Kidney epithelial cell (primary cell): Measurements from ENCODE around the gene EIF3B. TPM values are rescaled to one million over a fixed set of nuclear protein-coding genes. Genes with fewer than 3 reads are reported as not detected.
"Not testable (repeated sequence)": the region's sequence is repeated elsewhere in the genome, so short reads cannot be mapped to it uniquely, and the experiment has no call there.

Experiments
- DNase-seq: peaks from one replicate; pipeline ENCODE4 v3.0.0-alpha.2; 2010; ENCODE audit warnings: low read depth
- H3K27me3 ChIP-seq: 2 replicates; pipeline ENCODE4 v1.6.0; 2011; ENCODE audit warnings: low read length; ENCODE audit not compliant: control insufficient read depth, insufficient read depth
- H3K36me3 ChIP-seq: 2 replicates; pipeline ENCODE4 v1.5.1; 2011; ENCODE audit warnings: low read length; ENCODE audit not compliant: control insufficient read depth, insufficient read depth
- H3K4me3 ChIP-seq: 2 replicates; pipeline ENCODE4 v1.5.1; 2011; ENCODE audit warnings: low read depth, mild to moderate bottlenecking, control low read depth, low read length
- total RNA-seq: library from RNA; depleted of rRNA; stranded (reverse); fragments of >200 nt; gene quantifications from 2 replicates; pipeline ENCODE4 v1.2.3, GENCODE V29; 2015
- TF ChIP-seq, protein P1 (sequence below): IDR thresholded peaks from 2 replicates; pipeline ENCODE4 v1.5.1; 2011; ENCODE audit warnings: mild to moderate bottlenecking, moderate library complexity, low read length, control low read depth, inconsistent platforms; ENCODE audit not compliant: insufficient read depth, poor library complexity, severe bottlenecking

EIF3B gene
- total RNA-seq, 1 donor from 2014 or later = 153 TPM

DNA sequence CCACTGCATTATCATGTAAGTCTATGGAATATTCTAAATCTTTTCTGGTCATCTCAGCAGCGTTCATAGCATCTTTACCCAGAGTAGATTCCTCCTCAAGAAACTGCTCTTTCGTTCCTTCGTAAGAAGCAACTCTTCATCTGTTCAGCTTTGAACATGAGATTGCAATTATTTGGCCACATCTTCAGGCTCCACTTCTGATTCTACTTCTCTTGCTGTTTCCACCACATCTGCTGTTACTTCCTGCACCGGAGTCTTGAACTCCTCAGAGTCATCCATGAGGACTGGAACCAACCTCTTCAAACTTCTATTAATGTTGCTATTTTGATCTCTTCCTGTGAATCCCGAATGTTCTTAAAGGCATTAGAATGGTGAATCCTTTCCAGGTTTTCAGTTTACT is 61.4 kb downstream of the EIF3B start:
- Histone ChIP-seq H3K4me3 (no peak overlapping the region), H3K36me3 (no peaks in the 10 kb centered on the region), H3K27me3 (no peaks in the 10 kb centered on the region)
- TF ChIP-seq, protein P1, sequence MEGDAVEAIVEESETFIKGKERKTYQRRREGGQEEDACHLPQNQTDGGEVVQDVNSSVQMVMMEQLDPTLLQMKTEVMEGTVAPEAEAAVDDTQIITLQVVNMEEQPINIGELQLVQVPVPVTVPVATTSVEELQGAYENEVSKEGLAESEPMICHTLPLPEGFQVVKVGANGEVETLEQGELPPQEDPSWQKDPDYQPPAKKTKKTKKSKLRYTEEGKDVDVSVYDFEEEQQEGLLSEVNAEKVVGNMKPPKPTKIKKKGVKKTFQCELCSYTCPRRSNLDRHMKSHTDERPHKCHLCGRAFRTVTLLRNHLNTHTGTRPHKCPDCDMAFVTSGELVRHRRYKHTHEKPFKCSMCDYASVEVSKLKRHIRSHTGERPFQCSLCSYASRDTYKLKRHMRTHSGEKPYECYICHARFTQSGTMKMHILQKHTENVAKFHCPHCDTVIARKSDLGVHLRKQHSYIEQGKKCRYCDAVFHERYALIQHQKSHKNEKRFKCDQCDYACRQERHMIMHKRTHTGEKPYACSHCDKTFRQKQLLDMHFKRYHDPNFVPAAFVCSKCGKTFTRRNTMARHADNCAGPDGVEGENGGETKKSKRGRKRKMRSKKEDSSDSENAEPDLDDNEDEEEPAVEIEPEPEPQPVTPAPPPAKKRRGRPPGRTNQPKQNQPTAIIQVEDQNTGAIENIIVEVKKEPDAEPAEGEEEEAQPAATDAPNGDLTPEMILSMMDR = no peak
- DNase-seq = no peak

DNA sequence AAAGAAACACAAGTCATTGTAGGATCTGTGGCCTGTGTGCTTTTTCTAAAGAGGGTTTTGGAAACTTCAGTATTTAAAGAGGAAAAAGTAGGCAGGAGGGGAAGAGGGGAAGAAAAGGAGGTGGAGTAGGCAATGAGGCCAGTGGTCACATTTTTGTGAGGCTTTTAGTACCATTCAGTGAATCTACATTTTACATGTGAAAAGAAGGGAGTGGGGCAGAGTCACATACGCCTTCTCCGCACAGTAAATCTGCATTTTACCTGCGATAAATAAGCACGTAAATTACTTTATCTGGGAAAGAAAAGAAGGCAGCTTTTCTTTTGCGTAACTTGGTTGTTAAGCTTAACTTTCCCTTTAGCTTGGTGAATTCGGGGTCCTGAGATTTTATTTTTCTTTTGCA is 62.0 kb downstream of the EIF3B start:
- TF ChIP-seq, protein P1 = no peak
- DNase-seq = no peak
- no peaks in the 10 kb centered on the region for H3K36me3 ChIP-seq

GRCh38 chr7:2417178-2417577 is 62.6 kb downstream of the EIF3B start:
- not testable (repeated sequence) for H3K27me3 ChIP-seq, H3K36me3 ChIP-seq, DNase-seq, H3K4me3 ChIP-seq

More for the DNA sequence above, 62.0 kb downstream of the EIF3B start:
- Histone ChIP-seq H3K27me3 (no peaks in the 10 kb centered on the region), H3K4me3 (no peak overlapping the region)

GRCh38 chr7:2417981-2418481 is 63.4 kb downstream of the EIF3B start:
- no peak overlapping the region for H3K4me3 ChIP-seq
- TF ChIP-seq, protein P1 = no peak
- DNase-seq = no peak
- no peaks in the 10 kb centered on the region for H3K27me3 ChIP-seq
- no peaks in the 10 kb centered on the region for H3K36me3 ChIP-seq

DNA sequence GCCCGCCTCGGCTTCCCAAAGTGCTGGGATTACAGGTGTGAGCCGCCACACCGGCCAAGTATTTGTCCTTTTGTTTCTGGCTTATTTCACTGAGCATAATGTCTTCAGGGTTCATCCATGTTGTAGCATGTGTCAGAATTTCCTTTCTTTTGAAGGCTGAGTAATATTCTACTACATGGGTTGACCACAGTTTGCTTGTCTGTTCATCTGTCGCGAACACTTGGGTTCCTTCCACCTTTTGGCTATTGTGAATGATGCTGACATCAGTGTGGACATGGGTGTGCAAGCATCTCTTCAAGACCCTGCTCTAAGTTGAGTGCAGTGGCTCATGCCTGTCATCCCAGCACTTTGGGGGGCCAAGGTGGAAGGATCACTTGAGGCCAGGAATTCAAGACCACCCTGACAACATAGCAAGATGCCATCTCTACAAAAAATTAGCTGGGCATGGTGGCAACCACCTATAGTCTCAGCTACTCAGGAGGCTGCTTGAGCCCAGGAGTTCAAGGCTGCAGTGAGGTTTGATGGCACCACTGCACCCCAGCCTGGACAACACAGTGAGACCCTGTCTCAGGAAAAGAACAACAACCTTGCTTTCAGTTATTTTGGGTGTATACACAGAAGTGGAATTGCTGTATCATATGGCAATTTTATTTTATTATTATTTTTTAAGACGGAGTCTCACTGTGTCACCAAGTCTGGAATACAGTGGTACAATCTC is 65.7 kb downstream of the EIF3B start:
- Histone ChIP-seq H3K27me3 (no peaks in the 10 kb centered on the region), H3K36me3 (no peaks in the 10 kb centered on the region), H3K4me3 (no peak overlapping the region)
- TF ChIP-seq, protein P1 = no peak
- DNase-seq = no peak

GRCh38 chr7:2421943-2422310 is 67.3 kb downstream of the EIF3B start:
- no peak for DNase-seq
- Histone ChIP-seq H3K36me3 (no peaks in the 10 kb centered on the region), H3K4me3 (no peak overlapping the region), H3K27me3 (no peaks in the 10 kb centered on the region)
- TF ChIP-seq, protein P1 = no peak
